Measurements from ENCODE around the gene SLC25A45. TPM values are rescaled to one million over a fixed set of nuclear protein-coding genes. Genes with fewer than 3 reads are reported as not detected.

SLC25A45 gene
- total and polyA plus RNA-seq, 9 donors, result 2.7 to 8.7 (median 3.4) TPM

GRCh38 chr11:65370659-65371049 is 11.8 kb downstream of the SLC25A45 start:
- Histone ChIP-seq H3K9me3 (no peaks in the 10 kb centered on the region), H3K27ac (no peak overlapping the region), H3K36me3 (no peaks in the 10 kb centered on the region), H3K4me1 (ENCODE audit: insufficient read depth) (peaks cover 5% of the 10 kb centered on the region), H3K27me3 (no peaks in the 10 kb centered on the region), H3K4me3 (no peak overlapping the region)
- WGBS, 3 donors, result 77 to 81% (median 79%) methylated on average over 6 of the region's 6 CpGs
- no peak for TF ChIP-seq POLR2A (IDR thresholded peaks at IDR 0.05)
- no peak for TF ChIP-seq EP300 (IDR thresholded peaks at IDR 0.05)
- no peak for TF ChIP-seq CTCF (IDR thresholded peaks at IDR 0.05)
- intact Hi-C loops (cut with DNase I), result loop anchor here in 1 of 4 donors (5.0 kb wide), 1 partner anchor 142 kb away; no protein-coding TSS in a partner anchor
- no peak for DNase-seq

DNA sequence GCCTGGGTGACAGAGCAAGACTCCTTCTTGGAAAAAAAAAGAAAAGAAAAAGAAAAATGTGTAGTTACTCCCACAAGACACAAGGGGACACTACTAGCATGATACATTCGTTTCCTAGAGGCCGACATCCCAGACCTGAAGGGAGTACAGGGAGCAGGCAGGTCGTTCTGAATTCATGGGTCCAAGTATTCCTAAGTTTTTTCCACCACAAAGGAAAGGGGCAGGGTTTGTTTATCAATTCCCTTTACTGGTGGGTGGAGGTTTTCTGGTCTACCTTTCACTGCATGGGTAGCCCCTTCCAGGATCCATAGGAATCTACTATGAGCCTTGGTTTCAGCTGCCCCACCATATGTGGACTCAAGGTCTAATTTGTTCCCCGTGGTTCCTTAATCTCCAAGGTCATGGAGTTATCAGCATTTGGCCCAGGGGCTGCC is 16.1 kb downstream of the SLC25A45 start:
- TF ChIP-seq POLR2A (IDR thresholded peaks at IDR 0.05) (no peak), CTCF (IDR thresholded peaks at IDR 0.05) (peak; percentile 73 to 93 (median 88)), EP300 (IDR thresholded peaks at IDR 0.05) (no peak)
- Histone ChIP-seq H3K4me1 (ENCODE audit: insufficient read depth) (peaks cover 5% of the 10 kb centered on the region), H3K36me3 (no peaks in the 10 kb centered on the region), H3K4me3 (no peak overlapping the region), H3K9me3 (no peaks in the 10 kb centered on the region), H3K27me3 (no peaks in the 10 kb centered on the region), H3K27ac (no peak overlapping the region)
- intact Hi-C loops (cut with DNase I), result no loop called here
- 0 to 2% (median 0%) methylated on average over 4 of the region's 4 CpGs for WGBS, 3 donors
- DNase-seq, result peak in 1 of 5 donors; percentile 49

GRCh38 chr11:65363770-65364169 is 18.7 kb downstream of the SLC25A45 start:
- no peak for DNase-seq
- 62 to 68% (median 66%) methylated on average over 3 of the region's 3 CpGs for WGBS, 3 donors
- Histone ChIP-seq H3K36me3 (no peaks in the 10 kb centered on the region), H3K4me3 (no peak overlapping the region), H3K27me3 (no peaks in the 10 kb centered on the region), H3K4me1 (ENCODE audit: insufficient read depth) (peaks cover 5% of the 10 kb centered on the region), H3K9me3 (no peaks in the 10 kb centered on the region), H3K27ac (no peak overlapping the region)
- intact Hi-C loops (cut with DNase I), result no loop called here
- no peak for TF ChIP-seq EP300 (IDR thresholded peaks at IDR 0.05)

DNA sequence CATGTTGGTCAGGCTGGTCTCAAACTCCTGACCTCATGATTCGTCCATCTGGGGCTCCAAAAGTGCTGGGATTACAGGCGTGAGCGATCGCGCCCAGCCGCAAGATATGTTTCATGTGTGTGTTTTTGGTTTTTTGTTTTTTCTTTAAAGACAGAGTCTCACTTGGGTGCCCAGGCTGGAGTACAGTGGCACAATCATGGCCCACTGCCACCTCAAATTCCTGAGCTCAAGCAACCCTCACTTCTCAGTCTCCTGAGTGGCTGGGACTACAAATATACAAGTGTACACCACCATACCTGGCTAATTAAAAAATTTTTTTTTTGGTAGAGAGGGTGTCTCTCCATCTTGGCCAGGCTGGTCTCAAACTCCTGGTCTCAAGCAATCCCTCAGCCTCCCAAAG is 19.5 kb downstream of the SLC25A45 start:
- H3K27me3 ChIP-seq, result no peaks in the 10 kb centered on the region
- H3K4me1 ChIP-seq (ENCODE audit: insufficient read depth), result peaks cover 5% of the 10 kb centered on the region
- no peaks in the 10 kb centered on the region for H3K9me3 ChIP-seq
- no peaks in the 10 kb centered on the region for H3K36me3 ChIP-seq
- intact Hi-C loops (cut with DNase I), result no loop called here
- H3K27ac ChIP-seq, result no peak overlapping the region
- TF ChIP-seq POLR2A (IDR thresholded peaks at IDR 0.05), result no peak
- DNase-seq, result no peak
- H3K4me3 ChIP-seq, result no peak overlapping the region
- WGBS, 3 donors, result 86 to 92% (median 90%) methylated on average over 6 of the region's 6 CpGs

GRCh38 chr11:65362320-65362931 is 20.0 kb downstream of the SLC25A45 start:
- no peak for TF ChIP-seq POLR2A (IDR thresholded peaks at IDR 0.05)
- TF ChIP-seq CTCF (IDR thresholded peaks at IDR 0.05), result no peak
- no peak for TF ChIP-seq EP300 (IDR thresholded peaks at IDR 0.05)
- Histone ChIP-seq H3K4me3 (no peak overlapping the region), H3K27ac (no peak overlapping the region), H3K27me3 (no peaks in the 10 kb centered on the region), H3K9me3 (no peaks in the 10 kb centered on the region), H3K4me1 (ENCODE audit: insufficient read depth) (peaks cover 5% of the 10 kb centered on the region), H3K36me3 (no peaks in the 10 kb centered on the region)
- 76 to 87% (median 86%) methylated on average over 10 of the region's 10 CpGs for WGBS, 3 donors
- intact Hi-C loops (cut with DNase I), result no loop called here
- DNase-seq, result no peak
